ENCODE results near the gene CALML4. TPM values are rescaled to one million over a fixed set of nuclear protein-coding genes. Genes with fewer than 3 reads are reported as not detected.

Gene CALML4
- total and polyA plus RNA-seq, 2 donors (not counting 3 experiments of a cell fraction or from before 2014, with no cell fraction given) = 2.6 to 10.1 TPM

- DNase-seq (ENCODE audit: low read depth, low spot score) = no peak
- BruUV-seq (replicated peaks) = no TSS peak
- H3K4me3 ChIP-seq (replicated peaks in 1 of 3; ENCODE audit: insufficient read depth in 1 of 3, low read depth in 1 of 3, low read length in 3 of 3) = no peak overlapping the region
- no peak overlapping the region for H2AFZ ChIP-seq (ENCODE audit: low read depth, low read length)
- H3K27ac ChIP-seq (ENCODE audit: insufficient read depth, low read depth, low read length) = no peak overlapping the region
- intact Hi-C loops (cut with micrococcal nuclease) = no loop called here
- peaks cover 7% of the 10 kb centered on the region in 2 experiments for H3K36me3 ChIP-seq (ENCODE audit: control insufficient read depth in 2 of 2, extremely low read depth in 1 of 2, insufficient read depth in 2 of 2, low read length in 2 of 2)
- H4K20me1 ChIP-seq (replicated peaks; ENCODE audit: control insufficient read depth, extremely low read depth, insufficient read depth, low read length) = no peaks in the 10 kb centered on the region
- H3K4me1 ChIP-seq (ENCODE audit: control insufficient read depth, extremely low read depth, insufficient read depth, low read length) = no peaks in the 10 kb centered on the region
- peak; percentile 12 for FAIRE-seq
- ChIA-PET POLR2A (no interaction called here), CTCF (interaction anchor here (0.5 to 1.3 kb wide), 2 partner anchors 8 to 32 kb away, joined by 3 read pairs; no protein-coding TSS in a partner anchor)
- TF ChIP-seq JUN (IDR thresholded peaks at IDR 0.05; ENCODE audit: borderline replicate concordance, insufficient read depth, insufficient read length, low read depth) (no peak), MYC (IDR thresholded peaks at IDR 0.05; ENCODE audit: low read depth, low read length) (no peak), POLR2AphosphoS5 (IDR thresholded peaks at IDR 0.05; ENCODE audit: insufficient read depth, low read depth, low read length) (no peak)
- H3K9me3 ChIP-seq (replicated peaks; ENCODE audit: control insufficient read depth, insufficient read depth, low read length) = no peaks in the 10 kb centered on the region
- H3K27me3 ChIP-seq (ENCODE audit: control insufficient read depth in 2 of 2, insufficient read depth in 2 of 2, low read length in 2 of 2) = no peaks in the 10 kb centered on the region
- H3K9ac ChIP-seq (replicated peaks; ENCODE audit: extremely low read depth, insufficient read depth, low read length) = no peak overlapping the region
- no peaks in the 10 kb centered on the region for H3K9me1 ChIP-seq (replicated peaks; ENCODE audit: control insufficient read depth, extremely low read depth, insufficient read depth, low read length)
- dilution Hi-C loops (cut with MboI; ENCODE audit: extremely low pct_ligation_motif_present, low sequenced_read_pairs) = no loop called here
- no peak overlapping the region for H3K4me2 ChIP-seq (ENCODE audit: insufficient read depth, low read length)
- H3K79me2 ChIP-seq (ENCODE audit: control insufficient read depth, insufficient read depth, low read length) = no peaks in the 10 kb centered on the region
Observed at GRCh38 chr15:68186671-68187397, 18.3 kb downstream of the CALML4 start.

DNA sequence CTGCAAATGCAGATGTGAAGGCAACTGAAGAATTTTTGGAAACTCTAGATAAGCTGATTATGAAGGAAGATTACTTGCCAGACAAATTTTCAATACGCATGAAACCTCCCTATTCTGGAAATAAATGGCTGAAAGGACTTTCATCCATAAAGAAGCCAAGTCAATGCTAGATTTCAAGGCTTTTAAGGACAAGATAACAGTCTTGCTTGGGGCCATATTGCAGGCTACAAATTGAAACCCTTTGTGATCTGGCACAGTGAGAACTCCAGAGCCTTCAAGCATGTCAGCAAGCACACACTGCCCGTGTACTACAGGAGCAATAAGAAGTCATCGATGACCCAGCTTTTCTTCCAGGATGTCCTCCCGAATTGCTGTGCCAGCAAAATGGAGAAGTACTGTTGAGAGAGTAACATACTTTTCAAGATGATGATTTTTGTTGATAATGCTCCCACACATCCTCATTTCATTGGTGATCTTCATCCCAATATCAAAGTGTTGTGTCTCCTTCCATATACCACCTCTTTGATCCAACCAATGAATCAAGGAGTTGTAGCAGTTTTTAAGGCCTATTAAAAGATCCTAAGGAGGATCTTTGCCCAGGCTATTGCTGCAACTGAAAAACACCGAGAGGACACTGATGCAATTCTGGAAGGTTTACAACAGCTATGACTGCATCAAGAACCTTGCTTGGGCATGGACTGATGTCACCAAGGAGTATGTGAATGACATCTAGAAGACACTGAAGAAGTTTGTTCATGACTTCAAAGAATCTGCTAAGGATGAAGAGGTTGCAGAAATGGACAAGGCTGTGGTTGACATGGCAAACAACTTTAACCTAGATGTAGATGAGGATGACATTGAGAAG lies 20.3 kb downstream of the CALML4 start:
- no peaks in the 10 kb centered on the region for H3K27me3 ChIP-seq (ENCODE audit: control insufficient read depth in 2 of 2, insufficient read depth in 2 of 2, low read length in 2 of 2)
- H2AFZ ChIP-seq (ENCODE audit: low read depth, low read length) = no peak overlapping the region
- no peaks in the 10 kb centered on the region for H3K9me3 ChIP-seq (replicated peaks; ENCODE audit: control insufficient read depth, insufficient read depth, low read length)
- no peak for TF ChIP-seq MYC (IDR thresholded peaks at IDR 0.05; ENCODE audit: low read depth, low read length)
- no peak for TF ChIP-seq MAX (IDR thresholded peaks at IDR 0.05; ENCODE audit: insufficient read depth, insufficient read length)
- no peak for TF ChIP-seq POLR2A (IDR thresholded peaks at IDR 0.05; ENCODE audit: low read depth, low read length)
- TF ChIP-seq GATA2 (IDR thresholded peaks at IDR 0.05; ENCODE audit: insufficient read depth, insufficient read length, low read depth, low read length) = no peak
- H3K4me3 ChIP-seq (replicated peaks in 1 of 3; ENCODE audit: insufficient read depth in 1 of 3, low read depth in 1 of 3, low read length in 3 of 3) = no peak overlapping the region
- dilution Hi-C loops (cut with MboI; ENCODE audit: extremely low pct_ligation_motif_present, low sequenced_read_pairs) (no loop called here), intact Hi-C loops (cut with micrococcal nuclease) (no loop called here)
- no peaks in the 10 kb centered on the region for H3K79me2 ChIP-seq (ENCODE audit: control insufficient read depth, insufficient read depth, low read length)
- H3K27ac ChIP-seq (ENCODE audit: insufficient read depth, low read depth, low read length) = no peak overlapping the region
- no TSS peak for BruUV-seq (replicated peaks)
- peaks cover 11 to 12% of the 10 kb centered on the region in 2 experiments for H3K36me3 ChIP-seq (ENCODE audit: control insufficient read depth in 2 of 2, extremely low read depth in 1 of 2, insufficient read depth in 2 of 2, low read length in 2 of 2)
- CTCF ChIA-PET = interaction anchor here (1.3 to 1.9 kb wide), 3 partner anchors 10 to 30 kb away, joined by 3 to 6 read pairs (median 4); no protein-coding TSS in a partner anchor
- H3K9ac ChIP-seq (replicated peaks; ENCODE audit: extremely low read depth, insufficient read depth, low read length) = no peak overlapping the region
- FAIRE-seq = no peak
- POLR2A ChIA-PET = no interaction called here
- no peak overlapping the region for H3K4me2 ChIP-seq (ENCODE audit: insufficient read depth, low read length)
- DNase-seq (ENCODE audit: low read depth, low spot score) = no peak
- no peaks in the 10 kb centered on the region for H3K4me1 ChIP-seq (ENCODE audit: control insufficient read depth, extremely low read depth, insufficient read depth, low read length)
- no peaks in the 10 kb centered on the region for H3K9me1 ChIP-seq (replicated peaks; ENCODE audit: control insufficient read depth, extremely low read depth, insufficient read depth, low read length)
- H4K20me1 ChIP-seq (replicated peaks; ENCODE audit: control insufficient read depth, extremely low read depth, insufficient read depth, low read length) = no peaks in the 10 kb centered on the region

Data from endothelial cell of umbilical vein (primary cell).